Large intestine (tissue), 3 donors: ENCODE measurements around the gene OTOP1. TPM values are rescaled to one million over a fixed set of nuclear protein-coding genes. Genes with fewer than 3 reads are reported as not detected.
"Not testable (repeated sequence)": the region's sequence is repeated elsewhere in the genome, so short reads cannot be mapped to it uniquely, and the experiment has no call there.

Experiments used
- DNase-seq, 2 donors: peaks; one replicate each; pipeline versions ENCODE4 v3.0.0 to v3.0.0-alpha.2; 2013
- H3K27ac ChIP-seq: one replicate; pipeline ENCODE4 v1.5.1; 2013; ENCODE audit warnings: low read length
- H3K27me3 ChIP-seq: 2 replicates; pipeline ENCODE4 v1.6.1; 2013; ENCODE audit warnings: low read length; ENCODE audit not compliant: control insufficient read depth, insufficient read depth
- H3K36me3 ChIP-seq: 2 replicates; pipeline ENCODE4 v1.6.1; 2013; ENCODE audit warnings: low read length; ENCODE audit not compliant: control insufficient read depth, insufficient read depth
- H3K4me1 ChIP-seq: one replicate; pipeline ENCODE4 v1.6.1; 2013; ENCODE audit warnings: low read length; ENCODE audit not compliant: control insufficient read depth, insufficient read depth
- H3K4me3 ChIP-seq: one replicate; pipeline ENCODE4 v1.5.1; 2013; ENCODE audit warnings: low read length
- H3K9me3 ChIP-seq: one replicate; pipeline ENCODE4 v1.6.1; 2013; ENCODE audit warnings: mild to moderate bottlenecking, low read depth, low read length, moderate library complexity; ENCODE audit not compliant: control insufficient read depth
- WGBS: methylation state at CpG from one replicate; pipeline ENCODE4 v1.1.5; 2013; ENCODE audit warnings: low lambda C conversion rate; ENCODE audit not compliant: insufficient coverage; 5-methylcytosine and 5-hydroxymethylcytosine counted together
- polyA plus RNA-seq: library from polyadenylated mRNA; unstranded; fragments of 120-200 nt; gene quantifications from one replicate; pipeline ENCODE4 v1.2.1, GENCODE V29; 2013

Gene OTOP1
- polyA plus RNA-seq, 1 donor, result not detected

DNA sequence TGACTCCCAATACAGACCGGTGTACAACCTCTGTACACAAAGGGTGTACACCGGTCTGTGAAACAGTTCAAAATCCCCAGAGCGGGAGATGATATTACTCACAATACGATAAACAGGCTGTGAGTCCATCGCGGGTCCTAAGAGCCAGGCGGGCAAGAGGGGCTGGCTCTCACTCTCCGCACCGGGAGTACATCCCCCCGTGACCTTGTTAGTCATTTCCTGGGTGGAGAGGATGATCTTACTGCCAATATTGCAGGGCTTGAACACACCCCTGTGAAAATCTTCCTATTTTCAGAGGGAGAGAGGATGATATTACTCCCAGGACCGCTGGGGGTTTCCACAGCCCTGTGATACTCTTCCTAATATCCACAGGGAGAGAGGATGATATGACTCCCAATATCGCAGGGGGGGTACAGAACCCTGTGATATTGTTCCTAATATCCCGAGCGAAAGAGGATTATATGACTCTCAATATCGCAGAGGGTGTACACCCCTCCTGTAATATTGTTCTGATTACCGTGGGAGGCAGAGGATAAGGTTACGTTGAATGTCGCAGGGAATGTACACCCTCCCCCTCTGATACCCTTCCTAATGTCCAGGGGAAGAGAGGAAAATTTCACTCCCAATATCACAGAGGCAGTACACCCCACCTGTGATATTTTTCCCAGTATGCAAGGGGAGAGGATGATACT is 60.9 kb downstream of the OTOP1 start:
- not testable (repeated sequence) for H3K36me3 ChIP-seq, H3K4me1 ChIP-seq, H3K27ac ChIP-seq, H3K4me3 ChIP-seq, DNase-seq, H3K27me3 ChIP-seq, H3K9me3 ChIP-seq
- WGBS, result no CpG with 5 or more reads among the region's 18 CpGs

DNA sequence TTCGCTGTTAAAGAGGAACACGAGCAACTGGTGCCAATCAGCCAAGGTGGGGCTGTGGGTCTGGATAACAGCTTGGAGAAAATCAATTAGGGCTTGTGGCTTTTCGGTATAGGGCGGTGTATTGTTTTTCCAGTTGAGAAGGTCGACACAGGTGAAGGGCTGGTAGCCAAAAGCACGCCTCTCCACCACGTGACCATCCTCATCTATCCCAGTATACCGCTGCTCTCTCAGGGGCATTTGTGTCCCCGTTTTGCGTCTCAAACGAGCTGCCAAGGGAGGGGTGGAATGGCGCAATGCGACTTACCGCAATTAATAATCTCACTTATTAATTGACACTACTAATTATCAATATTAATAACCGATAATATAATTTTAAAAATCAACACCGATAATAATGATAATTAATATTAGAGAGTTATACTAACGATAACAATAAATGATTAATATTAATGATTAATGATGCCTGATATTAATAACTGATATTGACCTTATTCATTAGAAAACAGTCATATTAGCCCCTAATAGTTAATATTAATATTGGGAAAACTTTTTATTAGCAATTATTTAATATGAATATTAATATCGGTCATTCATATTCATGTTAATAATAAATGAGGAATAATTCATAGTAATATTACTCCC is 62.1 kb downstream of the OTOP1 start:
- H3K9me3 ChIP-seq, H3K4me3 ChIP-seq, H3K36me3 ChIP-seq, H3K4me1 ChIP-seq, DNase-seq, H3K27me3 ChIP-seq, H3K27ac ChIP-seq: not testable (repeated sequence)
- 95% methylated on average over 4 of the region's 18 CpGs for WGBS

DNA sequence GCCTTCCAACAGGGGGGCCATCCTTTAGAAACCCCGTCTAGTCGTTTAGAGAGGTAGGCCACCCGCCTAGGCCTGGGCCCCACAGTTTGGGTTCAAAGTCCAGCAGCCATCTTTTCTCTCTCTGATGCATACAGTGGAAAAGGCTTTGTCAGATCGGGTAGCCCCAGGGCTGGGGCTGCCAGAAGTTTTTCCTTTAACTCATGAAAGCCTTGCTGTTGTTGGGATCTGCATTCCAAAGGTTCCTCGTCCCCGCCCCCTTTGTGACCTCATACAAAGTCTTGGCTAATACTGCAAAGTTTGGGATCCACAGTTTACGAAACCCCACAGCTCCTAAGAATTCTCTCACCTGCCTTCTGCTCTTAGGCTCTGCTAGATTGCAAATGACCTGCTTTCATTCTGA is 64.5 kb downstream of the OTOP1 start:
- not testable (repeated sequence) for H3K4me1 ChIP-seq, H3K36me3 ChIP-seq, H3K9me3 ChIP-seq, H3K27me3 ChIP-seq, H3K4me3 ChIP-seq, H3K27ac ChIP-seq
- WGBS, result no CpG with 5 or more reads among the region's 7 CpGs
- peak; percentile 3 to 35 for DNase-seq

DNA sequence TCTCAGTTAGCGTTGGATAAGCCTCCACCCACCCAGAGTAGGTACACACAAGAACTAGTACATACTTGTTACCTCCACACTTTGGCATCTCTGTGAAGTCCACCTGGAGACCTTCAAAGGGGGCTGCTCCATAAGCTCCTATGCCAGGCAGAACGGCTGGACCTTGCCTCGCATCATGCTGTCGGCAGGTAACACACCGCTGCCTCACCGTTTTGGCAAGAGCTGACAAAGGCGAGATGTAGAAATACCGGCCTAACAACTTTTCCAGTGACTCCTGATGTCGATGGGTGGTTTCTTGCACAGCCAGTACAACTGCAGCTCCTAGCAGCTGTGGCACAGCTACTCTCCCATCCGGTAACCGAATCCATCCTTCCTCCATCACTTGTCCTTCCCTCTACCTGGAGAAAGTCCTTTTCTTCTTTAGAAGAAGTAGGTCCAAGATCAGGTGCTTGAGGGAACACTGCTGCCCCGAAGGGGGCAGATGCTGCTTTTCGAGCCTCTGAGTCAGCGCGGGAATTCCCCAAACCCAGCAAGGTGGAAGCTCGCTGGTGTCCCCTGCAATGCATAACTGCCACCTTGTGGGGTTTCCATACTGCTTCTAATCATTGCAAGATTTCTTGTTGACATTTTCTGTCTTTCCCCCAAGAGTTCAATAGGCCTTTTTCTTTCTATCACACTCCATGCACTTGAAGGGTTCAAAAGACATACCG is 65.6 kb downstream of the OTOP1 start:
- WGBS, result no CpG with 5 or more reads among the region's 17 CpGs

DNA sequence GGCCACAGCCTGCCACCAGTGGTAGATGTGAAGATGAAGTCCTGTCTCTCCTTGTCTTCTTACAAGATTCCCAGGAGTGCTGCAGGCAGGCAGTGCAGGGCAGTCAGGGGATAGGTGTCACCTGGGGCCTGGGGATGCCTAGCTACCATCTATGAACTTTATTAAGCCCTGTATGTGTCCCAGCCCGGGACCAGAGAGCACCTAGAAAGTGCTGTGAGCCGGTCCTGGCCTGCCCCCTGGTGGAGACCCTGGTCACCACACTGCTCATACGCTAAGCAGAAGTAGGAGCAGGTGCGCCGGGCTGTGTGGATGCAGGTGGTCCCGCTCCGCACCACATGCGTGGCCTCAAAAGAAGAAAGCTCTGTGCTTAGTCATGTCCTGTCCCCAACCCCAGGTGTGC is 81.1 kb downstream of the OTOP1 start:
- peak in 1 of 2 donors; percentile 5 for DNase-seq
- not testable (repeated sequence) for H3K27me3 ChIP-seq, H3K27ac ChIP-seq, H3K9me3 ChIP-seq, H3K4me1 ChIP-seq, H3K36me3 ChIP-seq, H3K4me3 ChIP-seq
- WGBS, result no CpG with 5 or more reads among the region's 8 CpGs

More for the DNA sequence above, 65.6 kb downstream of the OTOP1 start:
- not testable (repeated sequence) for H3K27me3 ChIP-seq, H3K27ac ChIP-seq, H3K4me3 ChIP-seq, H3K4me1 ChIP-seq, H3K36me3 ChIP-seq, H3K9me3 ChIP-seq, DNase-seq

DNA sequence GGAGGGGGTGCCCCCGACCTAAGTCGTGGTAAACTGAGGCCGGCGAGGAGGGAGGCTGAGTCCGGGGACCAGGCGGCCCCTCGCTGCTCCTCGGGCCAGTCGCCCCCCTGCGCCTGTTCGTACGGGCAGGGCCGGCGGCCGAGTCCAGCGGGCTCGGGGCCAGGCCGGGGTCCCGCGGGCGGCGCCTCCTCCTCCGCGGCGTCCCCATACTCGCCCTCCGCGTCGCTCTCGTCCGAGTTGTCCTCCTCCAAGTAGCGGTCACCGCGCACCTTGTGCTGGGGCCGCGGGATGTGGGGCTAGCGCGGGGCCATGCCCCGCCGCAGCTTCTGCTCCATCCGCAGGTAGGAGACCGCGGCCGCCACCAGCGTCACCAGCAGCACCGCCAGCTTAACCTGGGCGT is 83.4 kb downstream of the OTOP1 start:
- not testable (repeated sequence) for H3K36me3 ChIP-seq, H3K27me3 ChIP-seq, H3K4me1 ChIP-seq, H3K4me3 ChIP-seq, H3K9me3 ChIP-seq, H3K27ac ChIP-seq
- peak in 1 of 2 donors; percentile 2 for DNase-seq
- WGBS, result no CpG with 5 or more reads among the region's 47 CpGs

DNA sequence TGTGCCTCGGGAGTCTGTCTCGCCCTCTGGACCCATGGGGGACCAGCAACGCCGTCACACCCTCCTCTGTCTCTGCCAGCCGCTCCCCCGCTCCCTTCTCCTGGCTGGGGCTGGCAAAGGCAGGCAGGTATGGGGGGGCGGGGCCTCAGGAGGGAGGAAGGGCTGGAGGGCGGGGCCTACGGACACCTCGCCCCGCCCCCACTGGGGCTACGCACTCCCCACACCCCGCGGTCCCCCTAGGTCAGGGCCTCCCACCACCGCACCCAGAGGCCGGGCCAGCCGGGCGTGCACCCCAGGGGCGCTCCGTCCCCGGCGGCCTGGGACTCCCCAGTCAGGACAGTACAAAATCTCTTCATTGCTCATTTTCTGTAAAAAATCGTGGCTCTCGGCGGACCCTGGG is 84.0 kb downstream of the OTOP1 start:
- WGBS, result no CpG with 5 or more reads among the region's 25 CpGs
- not testable (repeated sequence) for H3K4me1 ChIP-seq, H3K27ac ChIP-seq, H3K36me3 ChIP-seq, H3K4me3 ChIP-seq, H3K27me3 ChIP-seq, H3K9me3 ChIP-seq
- peak; percentile 2 to 14 for DNase-seq

DNA sequence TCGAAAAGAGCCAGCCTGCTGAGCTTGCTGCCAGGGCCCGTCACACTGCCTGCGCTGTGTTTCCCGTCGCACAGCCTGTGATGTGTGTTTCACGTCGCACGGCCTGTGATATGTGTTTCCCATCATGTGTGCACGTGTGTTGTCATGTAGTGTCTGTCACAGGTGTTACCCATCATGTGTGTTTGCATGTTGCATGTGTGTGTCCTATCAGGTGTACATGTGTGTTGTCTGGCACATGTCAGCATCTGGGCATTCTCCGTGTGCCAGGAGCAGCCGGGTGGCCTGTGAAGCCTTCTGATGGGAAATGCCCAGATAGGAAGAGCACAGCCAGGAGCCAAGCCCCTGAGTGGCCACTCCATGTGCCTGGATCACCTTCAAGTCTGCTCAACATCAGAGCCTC is 85.5 kb downstream of the OTOP1 start:
- H3K4me1 ChIP-seq, H3K27ac ChIP-seq, DNase-seq, H3K9me3 ChIP-seq, H3K27me3 ChIP-seq, H3K4me3 ChIP-seq, H3K36me3 ChIP-seq: not testable (repeated sequence)
- WGBS, result no CpG with 5 or more reads among the region's 11 CpGs

Other genes with a start within 250 kb of the OTOP1 start
- gene TMEM128, start 21.3 kb upstream of the OTOP1 start, polyA plus RNA-seq, result 32.3 TPM
- 16.8 TPM for gene LYAR, start 63.2 kb upstream of the OTOP1 start, polyA plus RNA-seq
- 5.9 TPM for gene ZBTB49, start 63.3 kb upstream of the OTOP1 start, polyA plus RNA-seq
- 30.1 TPM for gene NSG1, start 160.2 kb upstream of the OTOP1 start, polyA plus RNA-seq